OCI-LY1 (cell line): Measurements from ENCODE around the gene LMBRD1.
"Not testable (repeated sequence)": the region's sequence is repeated elsewhere in the genome, so short reads cannot be mapped to it uniquely, and the experiment has no call there.

ENCODE experiments used
- EZH2 ChIP-seq: fragments of 200-600 bp; sonication (generic), shearing (Covaris generic); IDR thresholded peaks from 2 replicates; pipeline ENCODE4 v1.8.0; 2017; ENCODE audit warnings: borderline replicate concordance, mixed run types, mild to moderate bottlenecking, antibody characterized with exemption, low read length, moderate library complexity, mixed read lengths
- TF ChIP-seq, protein P1 (sequence below): fragments of 200-600 bp; sonication (generic), shearing (Covaris generic); IDR thresholded peaks from 2 replicates; pipeline ENCODE4 v1.5.1; 2017; ENCODE audit warnings: mild to moderate bottlenecking, antibody characterized with exemption, low read length, moderate library complexity, mixed read lengths

DNA sequence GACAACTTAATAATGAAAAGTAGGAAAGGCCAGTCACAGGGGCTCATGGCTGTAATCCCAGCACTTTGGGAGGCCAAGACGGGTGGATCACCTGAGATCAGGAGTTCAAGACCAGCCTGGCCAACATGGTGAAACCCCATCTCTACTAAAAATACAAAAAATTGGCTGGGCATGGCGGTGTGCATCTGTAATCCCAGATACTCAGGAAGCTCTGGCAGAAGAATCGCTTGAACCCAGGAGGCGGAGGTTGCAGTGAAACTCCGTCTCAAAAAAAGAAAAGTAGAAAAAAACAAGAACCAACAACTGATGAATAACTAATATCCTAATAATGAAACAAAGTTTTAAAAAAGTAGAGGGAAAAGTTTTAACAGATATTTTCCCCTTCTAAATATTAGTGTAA lies 9.4 kb downstream of the LMBRD1 start:
- TF ChIP-seq, protein P1, sequence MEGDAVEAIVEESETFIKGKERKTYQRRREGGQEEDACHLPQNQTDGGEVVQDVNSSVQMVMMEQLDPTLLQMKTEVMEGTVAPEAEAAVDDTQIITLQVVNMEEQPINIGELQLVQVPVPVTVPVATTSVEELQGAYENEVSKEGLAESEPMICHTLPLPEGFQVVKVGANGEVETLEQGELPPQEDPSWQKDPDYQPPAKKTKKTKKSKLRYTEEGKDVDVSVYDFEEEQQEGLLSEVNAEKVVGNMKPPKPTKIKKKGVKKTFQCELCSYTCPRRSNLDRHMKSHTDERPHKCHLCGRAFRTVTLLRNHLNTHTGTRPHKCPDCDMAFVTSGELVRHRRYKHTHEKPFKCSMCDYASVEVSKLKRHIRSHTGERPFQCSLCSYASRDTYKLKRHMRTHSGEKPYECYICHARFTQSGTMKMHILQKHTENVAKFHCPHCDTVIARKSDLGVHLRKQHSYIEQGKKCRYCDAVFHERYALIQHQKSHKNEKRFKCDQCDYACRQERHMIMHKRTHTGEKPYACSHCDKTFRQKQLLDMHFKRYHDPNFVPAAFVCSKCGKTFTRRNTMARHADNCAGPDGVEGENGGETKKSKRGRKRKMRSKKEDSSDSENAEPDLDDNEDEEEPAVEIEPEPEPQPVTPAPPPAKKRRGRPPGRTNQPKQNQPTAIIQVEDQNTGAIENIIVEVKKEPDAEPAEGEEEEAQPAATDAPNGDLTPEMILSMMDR: not testable (repeated sequence)
- not testable (repeated sequence) for TF ChIP-seq EZH2
